ENCODE measurements around the gene CTDP1.

GRCh38 chr18:79712206-79712857 lies 32.7 kb downstream of the CTDP1 start:
- no peak for TF ChIP-seq CTCF (conservative IDR thresholded peaks at IDR 0.05; ENCODE audit: low read depth, low read length)
- TF ChIP-seq EZH2 (IDR thresholded peaks at IDR 0.05; ENCODE audit: borderline replicate concordance, low read depth, low read length, poor library complexity, severe bottlenecking) = no peak

All from A673 (cell line).